ENCODE data around the gene YTHDC1.

DNA sequence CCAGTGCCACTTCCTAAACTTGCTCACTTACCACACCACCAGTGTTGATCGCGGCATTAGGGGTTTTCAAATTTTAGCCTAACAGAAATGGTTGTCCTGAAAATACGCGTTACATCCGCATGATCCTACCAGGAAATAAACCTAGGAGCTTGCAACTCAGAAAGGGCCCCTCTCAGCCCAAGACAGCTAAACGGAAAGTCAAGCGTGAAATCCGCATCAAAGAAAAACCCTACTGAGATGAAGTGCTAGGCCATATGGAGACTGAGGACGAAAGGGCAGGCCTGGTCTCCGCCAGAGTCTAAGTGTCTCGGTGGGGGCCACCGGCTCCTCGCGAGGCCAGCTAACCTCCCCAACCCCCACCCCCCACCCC, 626 bp downstream of the YTHDC1 start:
- TF ChIP-seq, protein P1, sequence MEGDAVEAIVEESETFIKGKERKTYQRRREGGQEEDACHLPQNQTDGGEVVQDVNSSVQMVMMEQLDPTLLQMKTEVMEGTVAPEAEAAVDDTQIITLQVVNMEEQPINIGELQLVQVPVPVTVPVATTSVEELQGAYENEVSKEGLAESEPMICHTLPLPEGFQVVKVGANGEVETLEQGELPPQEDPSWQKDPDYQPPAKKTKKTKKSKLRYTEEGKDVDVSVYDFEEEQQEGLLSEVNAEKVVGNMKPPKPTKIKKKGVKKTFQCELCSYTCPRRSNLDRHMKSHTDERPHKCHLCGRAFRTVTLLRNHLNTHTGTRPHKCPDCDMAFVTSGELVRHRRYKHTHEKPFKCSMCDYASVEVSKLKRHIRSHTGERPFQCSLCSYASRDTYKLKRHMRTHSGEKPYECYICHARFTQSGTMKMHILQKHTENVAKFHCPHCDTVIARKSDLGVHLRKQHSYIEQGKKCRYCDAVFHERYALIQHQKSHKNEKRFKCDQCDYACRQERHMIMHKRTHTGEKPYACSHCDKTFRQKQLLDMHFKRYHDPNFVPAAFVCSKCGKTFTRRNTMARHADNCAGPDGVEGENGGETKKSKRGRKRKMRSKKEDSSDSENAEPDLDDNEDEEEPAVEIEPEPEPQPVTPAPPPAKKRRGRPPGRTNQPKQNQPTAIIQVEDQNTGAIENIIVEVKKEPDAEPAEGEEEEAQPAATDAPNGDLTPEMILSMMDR (IDR thresholded peaks at IDR 0.05): no peak
- TF ChIP-seq EP300 (IDR thresholded peaks at IDR 0.05): no peak
- TF ChIP-seq POLR2A (IDR thresholded peaks at IDR 0.05): no peak
